ENCODE data around the gene GALNT12. TPM values are rescaled to one million over a fixed set of nuclear protein-coding genes. Genes with fewer than 3 reads are reported as not detected.

GALNT12 gene
- total RNA-seq, 4 donors from 2014 or later, result 18.9 to 58.6 (median 36.5) TPM

DNA sequence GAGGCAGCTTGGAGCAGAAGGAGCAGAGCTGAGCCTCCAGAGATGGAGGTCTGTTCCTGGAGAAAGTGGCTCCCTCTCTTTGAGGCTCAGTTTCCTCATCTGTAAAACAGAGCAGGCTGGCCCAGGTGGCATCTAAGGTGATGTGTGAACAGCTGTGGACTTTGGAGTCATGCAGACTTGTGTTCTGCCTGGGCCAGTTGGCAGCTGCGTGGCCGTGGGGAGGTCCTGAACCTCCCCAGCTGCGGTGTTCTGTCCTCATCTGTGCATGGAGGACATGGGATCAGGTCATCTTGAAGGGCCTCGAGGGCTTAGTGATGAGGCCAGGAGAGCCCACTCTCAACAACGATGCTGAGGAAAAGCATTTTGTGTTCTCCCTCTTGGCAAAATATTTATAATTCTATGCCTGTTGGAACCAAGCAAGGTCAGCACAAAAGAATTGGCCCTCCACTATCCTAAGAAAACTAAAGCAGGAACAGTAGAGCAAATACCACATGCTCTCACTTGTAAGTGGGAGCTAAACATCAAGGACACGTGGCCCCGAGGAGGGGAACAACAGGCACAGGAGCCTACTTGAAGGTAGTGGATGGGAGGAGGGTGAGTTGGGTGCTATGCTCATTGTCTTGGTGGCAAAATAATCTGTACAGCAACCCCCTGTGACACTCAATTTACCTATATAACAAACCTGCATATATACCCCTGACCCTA is 73.0 kb downstream of the GALNT12 start:
- H3K9me3 ChIP-seq, result no peaks in the 10 kb centered on the region
- H3K4me1 ChIP-seq, result no peaks in the 10 kb centered on the region
- 35 to 36% methylated on average over 7 of the region's 7 CpGs for WGBS, 2 donors
- intact Hi-C loops (cut with DNase I), result no loop called here
- no peaks in the 10 kb centered on the region for H3K27me3 ChIP-seq
- H3K27ac ChIP-seq, result no peak overlapping the region
- TF ChIP-seq POLR2A (IDR thresholded peaks at IDR 0.05), result no peak
- TF ChIP-seq, protein P1, sequence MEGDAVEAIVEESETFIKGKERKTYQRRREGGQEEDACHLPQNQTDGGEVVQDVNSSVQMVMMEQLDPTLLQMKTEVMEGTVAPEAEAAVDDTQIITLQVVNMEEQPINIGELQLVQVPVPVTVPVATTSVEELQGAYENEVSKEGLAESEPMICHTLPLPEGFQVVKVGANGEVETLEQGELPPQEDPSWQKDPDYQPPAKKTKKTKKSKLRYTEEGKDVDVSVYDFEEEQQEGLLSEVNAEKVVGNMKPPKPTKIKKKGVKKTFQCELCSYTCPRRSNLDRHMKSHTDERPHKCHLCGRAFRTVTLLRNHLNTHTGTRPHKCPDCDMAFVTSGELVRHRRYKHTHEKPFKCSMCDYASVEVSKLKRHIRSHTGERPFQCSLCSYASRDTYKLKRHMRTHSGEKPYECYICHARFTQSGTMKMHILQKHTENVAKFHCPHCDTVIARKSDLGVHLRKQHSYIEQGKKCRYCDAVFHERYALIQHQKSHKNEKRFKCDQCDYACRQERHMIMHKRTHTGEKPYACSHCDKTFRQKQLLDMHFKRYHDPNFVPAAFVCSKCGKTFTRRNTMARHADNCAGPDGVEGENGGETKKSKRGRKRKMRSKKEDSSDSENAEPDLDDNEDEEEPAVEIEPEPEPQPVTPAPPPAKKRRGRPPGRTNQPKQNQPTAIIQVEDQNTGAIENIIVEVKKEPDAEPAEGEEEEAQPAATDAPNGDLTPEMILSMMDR (IDR thresholded peaks at IDR 0.05), result no peak
- peak in 1 of 2 donors; percentile 38 for DNase-seq
- H3K4me3 ChIP-seq (replicated peaks in 1 of 3), result no peak overlapping the region
- H3K36me3 ChIP-seq, result no peaks in the 10 kb centered on the region

DNA sequence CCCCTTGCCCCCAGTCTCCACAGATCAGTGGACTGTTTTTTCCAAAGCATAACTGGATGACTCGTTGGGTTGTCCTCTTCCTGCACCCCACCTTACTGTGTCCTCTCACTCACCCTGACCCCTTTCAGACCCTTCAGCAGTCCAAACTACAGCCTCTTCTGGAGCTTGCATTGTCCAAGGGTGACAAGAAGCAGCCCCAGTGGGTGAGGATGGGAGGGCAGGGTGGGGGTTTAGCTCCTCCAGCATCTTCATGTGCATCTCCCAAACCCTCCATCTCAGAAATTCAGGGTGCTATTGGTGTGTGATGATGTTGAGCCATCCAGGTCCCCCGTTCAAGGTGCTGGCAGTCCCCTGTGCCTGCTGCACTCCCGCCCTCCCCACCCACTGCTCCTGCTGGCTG is 73.9 kb downstream of the GALNT12 start:
- Histone ChIP-seq H3K4me3 (replicated peaks in 1 of 3) (no peak overlapping the region), H3K4me1 (no peaks in the 10 kb centered on the region), H3K9me3 (no peaks in the 10 kb centered on the region), H3K27ac (no peak overlapping the region), H3K27me3 (no peaks in the 10 kb centered on the region), H3K36me3 (no peaks in the 10 kb centered on the region)
- intact Hi-C loops (cut with DNase I), result no loop called here
- TF ChIP-seq POLR2A (IDR thresholded peaks at IDR 0.05), result no peak
- WGBS, 2 donors, result 83 to 89% methylated on average over 3 of the region's 3 CpGs
- no peak for DNase-seq

DNA sequence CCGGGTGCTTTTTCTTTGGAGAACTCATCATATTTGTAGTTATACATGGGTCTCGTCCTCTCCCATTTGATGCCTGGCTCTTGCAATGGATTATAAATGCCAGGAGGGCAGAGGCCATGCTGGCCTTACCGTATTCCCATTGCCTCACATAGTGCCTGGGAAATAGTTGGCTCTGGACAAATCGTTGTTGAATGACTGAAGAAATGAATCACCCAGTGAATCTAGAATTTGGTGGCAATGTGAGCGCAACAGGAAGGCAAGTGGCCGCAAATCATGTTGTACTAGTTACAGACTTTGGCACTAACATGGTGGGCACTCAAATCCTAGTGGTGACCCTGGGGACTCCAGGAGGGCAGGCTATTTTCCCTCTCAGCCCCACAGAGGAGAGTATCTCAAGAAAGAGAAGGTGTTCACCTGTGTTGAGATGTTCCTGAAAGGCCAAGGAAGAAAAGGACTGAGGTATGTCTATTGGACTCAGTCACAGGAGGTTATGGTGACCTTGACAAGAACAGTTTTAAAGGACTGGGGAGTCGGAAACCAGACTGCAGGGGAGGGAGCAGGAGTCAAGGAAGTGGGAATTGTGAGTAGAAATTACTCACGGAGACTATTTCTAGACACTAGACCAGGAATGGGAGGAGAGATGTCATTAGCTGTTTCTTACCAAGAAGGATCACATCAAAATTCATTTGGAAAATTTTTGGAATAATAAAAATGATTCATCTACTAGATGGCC is 74.5 kb downstream of the GALNT12 start:
- Histone ChIP-seq H3K4me1 (peaks cover 0 to 2% of the 10 kb centered on the region in 2 donors), H3K36me3 (no peaks in the 10 kb centered on the region), H3K27ac (peak overlapping the region in 1 of 3 donors; percentile 26), H3K9me3 (no peaks in the 10 kb centered on the region), H3K4me3 (replicated peaks in 1 of 3) (no peak overlapping the region), H3K27me3 (no peaks in the 10 kb centered on the region)
- intact Hi-C loops (cut with DNase I), result no loop called here
- TF ChIP-seq, protein P1 (IDR thresholded peaks at IDR 0.05), result no peak
- no peak for TF ChIP-seq POLR2A (IDR thresholded peaks at IDR 0.05)
- WGBS, 2 donors, result 75 to 90% methylated on average over 8 of the region's 8 CpGs
- DNase-seq, result no peak

DNA sequence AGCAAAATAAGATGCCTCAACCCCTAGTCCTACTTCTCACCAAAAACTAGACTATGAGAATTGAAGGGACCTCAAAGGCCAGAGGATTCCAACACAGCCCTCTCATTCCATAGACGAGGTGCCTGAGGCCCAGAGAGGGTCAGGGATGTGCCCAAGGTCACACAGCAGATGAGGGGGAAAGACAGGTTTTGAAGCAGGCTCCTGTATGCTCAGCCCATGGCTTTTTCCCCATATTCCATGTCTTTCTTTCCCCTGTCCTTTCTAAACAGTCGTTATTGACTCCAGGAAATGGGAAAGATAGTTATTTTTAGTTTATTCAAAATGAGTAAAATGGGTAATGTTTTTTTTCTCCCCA is 75.1 kb downstream of the GALNT12 start:
- Histone ChIP-seq H3K27me3 (no peaks in the 10 kb centered on the region), H3K27ac (peak overlapping the region in 1 of 3 donors; percentile 26), H3K4me1 (peaks cover 0 to 6% of the 10 kb centered on the region in 2 donors), H3K36me3 (no peaks in the 10 kb centered on the region), H3K4me3 (replicated peaks in 1 of 3) (no peak overlapping the region), H3K9me3 (no peaks in the 10 kb centered on the region)
- no peak for DNase-seq
- TF ChIP-seq POLR2A (IDR thresholded peaks at IDR 0.05), result no peak
- TF ChIP-seq, protein P1 (IDR thresholded peaks at IDR 0.05), result no peak
- intact Hi-C loops (cut with DNase I), result no loop called here
- WGBS, 2 donors, result 62 to 63% methylated on average over 2 of the region's 2 CpGs

DNA sequence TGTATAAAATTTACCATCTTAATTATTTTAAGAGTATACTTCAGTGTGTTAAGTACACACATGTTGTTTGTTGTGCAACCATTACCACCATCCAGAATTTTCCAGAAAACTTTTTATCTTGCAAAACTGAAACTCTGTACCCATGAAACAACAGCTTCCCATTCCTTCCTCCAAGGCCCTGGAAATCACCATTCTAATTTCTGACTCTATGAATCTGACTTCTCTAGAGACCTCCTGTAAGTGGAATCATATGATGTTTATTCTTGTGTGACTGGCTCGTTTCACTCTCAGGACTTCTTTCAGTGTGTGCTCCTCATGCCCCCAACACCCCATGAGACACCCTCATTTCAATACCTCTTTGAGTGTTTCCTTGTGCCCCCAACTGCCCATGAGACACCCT is 75.8 kb downstream of the GALNT12 start:
- WGBS, 2 donors, result 33 to 40% methylated on average over 1 of the region's 1 CpG
- peaks cover 0 to 9% of the 10 kb centered on the region in 2 donors for H3K4me1 ChIP-seq
- no peak for DNase-seq
- no peaks in the 10 kb centered on the region for H3K27me3 ChIP-seq
- no peaks in the 10 kb centered on the region for H3K36me3 ChIP-seq
- no peaks in the 10 kb centered on the region for H3K9me3 ChIP-seq
- H3K27ac ChIP-seq, result no peak overlapping the region
- no peak for TF ChIP-seq POLR2A (IDR thresholded peaks at IDR 0.05)
- TF ChIP-seq, protein P1 (IDR thresholded peaks at IDR 0.05), result no peak
- intact Hi-C loops (cut with DNase I), result no loop called here
- H3K4me3 ChIP-seq (replicated peaks in 1 of 3), result no peak overlapping the region

Measured in thyroid gland (tissue), 4 donors.